Measurements from ENCODE around the gene CHAC1. TPM values are rescaled to one million over a fixed set of nuclear protein-coding genes. Genes with fewer than 3 reads are reported as not detected.

CHAC1 gene
- total RNA-seq, 1 donor from 2014 or later = 25.3 TPM

DNA sequence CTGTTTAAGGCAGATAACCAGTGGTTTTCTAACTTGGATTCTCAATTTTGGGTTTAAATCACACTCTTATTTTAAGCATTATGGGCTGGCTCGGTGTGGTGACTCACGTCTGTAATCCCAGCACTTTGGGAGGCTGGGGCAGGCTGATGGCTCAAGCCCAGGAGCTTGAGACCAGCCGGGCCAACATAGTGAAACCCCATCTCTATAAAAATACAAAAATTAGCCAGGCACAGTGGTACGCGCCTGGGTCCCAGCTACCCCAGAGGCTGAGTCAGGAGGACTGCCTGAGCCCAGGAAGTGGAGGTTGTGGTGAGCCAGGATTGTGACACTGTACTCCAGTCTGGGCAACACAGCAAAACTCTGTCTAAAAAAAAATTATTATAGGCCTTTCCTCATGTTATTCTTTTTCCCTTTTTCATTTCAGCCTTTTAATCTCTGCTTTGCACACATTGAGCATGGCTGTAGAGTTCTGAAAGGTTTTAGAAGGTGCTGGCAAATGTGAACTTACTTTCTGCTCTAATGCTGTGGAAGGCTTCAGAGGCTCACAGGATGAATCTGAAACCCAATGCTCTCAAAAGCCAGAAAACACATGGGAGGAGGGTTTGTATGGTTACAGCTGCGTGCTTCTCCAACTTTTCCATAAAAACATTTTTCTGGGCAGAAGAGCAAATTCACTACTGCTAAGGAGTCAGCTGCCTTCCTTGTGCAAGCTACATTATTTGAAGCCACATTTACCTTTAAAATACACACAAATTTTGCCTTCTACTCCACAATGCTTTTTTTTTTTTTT, 32.5 kb downstream of the CHAC1 start:
- intact Hi-C loops (cut with DNase I) = no loop called here
- Histone ChIP-seq H3K36me3 (peaks cover 5 to 71% of the 10 kb centered on the region in 2 donors), H3K27me3 (no peaks in the 10 kb centered on the region), H3K9me3 (no peaks in the 10 kb centered on the region), H3K27ac (no peak overlapping the region), H3K4me3 (no peak overlapping the region), H3K4me1 (no peaks in the 10 kb centered on the region)
- no peak for DNase-seq (ENCODE audit: extremely low spot score in 2 of 2)
- TF ChIP-seq POLR2AphosphoS5 (IDR thresholded peaks at IDR 0.05; ENCODE audit: insufficient read depth in 1 of 2, low read depth in 1 of 2) (no peak), CTCF (IDR thresholded peaks at IDR 0.05) (no peak), POLR2A (IDR thresholded peaks at IDR 0.05) (no peak)

DNA sequence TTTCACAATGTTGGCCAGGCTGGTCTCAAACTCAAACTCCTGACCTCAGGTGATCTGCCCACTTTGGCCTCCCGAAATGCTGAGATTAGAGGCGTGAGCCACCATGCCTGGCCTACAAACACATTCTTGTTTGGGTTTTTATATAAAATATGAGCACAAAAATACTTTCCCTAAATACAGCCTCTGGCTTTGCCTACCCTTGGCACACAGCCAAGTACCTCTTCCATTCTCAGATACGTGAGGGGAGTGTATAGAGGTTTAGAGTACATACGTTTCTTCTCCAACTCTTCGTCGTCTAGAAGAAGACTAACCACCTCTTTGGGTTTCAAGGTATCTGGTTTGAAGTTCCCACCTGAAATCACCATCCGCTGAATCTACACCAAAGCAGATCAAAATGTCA, 33.5 kb downstream of the CHAC1 start:
- Histone ChIP-seq H3K4me3 (no peak overlapping the region), H3K27ac (no peak overlapping the region), H3K9me3 (no peaks in the 10 kb centered on the region), H3K36me3 (peaks cover 5 to 61% of the 10 kb centered on the region in 2 donors), H3K27me3 (no peaks in the 10 kb centered on the region), H3K4me1 (no peaks in the 10 kb centered on the region)
- intact Hi-C loops (cut with DNase I) = no loop called here
- DNase-seq (ENCODE audit: extremely low spot score in 2 of 2) = no peak
- TF ChIP-seq POLR2A (IDR thresholded peaks at IDR 0.05) (no peak), CTCF (IDR thresholded peaks at IDR 0.05) (no peak), POLR2AphosphoS5 (IDR thresholded peaks at IDR 0.05; ENCODE audit: insufficient read depth in 1 of 2, low read depth in 1 of 2) (no peak)

- H3K27ac ChIP-seq = no peak overlapping the region
- no peak for TF ChIP-seq CTCF (IDR thresholded peaks at IDR 0.05)
- TF ChIP-seq POLR2A (IDR thresholded peaks at IDR 0.05) = no peak
- no peak for TF ChIP-seq POLR2AphosphoS5 (IDR thresholded peaks at IDR 0.05; ENCODE audit: insufficient read depth in 1 of 2, low read depth in 1 of 2)
- H3K4me3 ChIP-seq = no peak overlapping the region
- H3K36me3 ChIP-seq = peaks cover 5 to 47% of the 10 kb centered on the region in 2 donors
- H3K9me3 ChIP-seq = no peaks in the 10 kb centered on the region
- intact Hi-C loops (cut with DNase I) = no loop called here
- no peak for DNase-seq (ENCODE audit: extremely low spot score in 2 of 2)
- H3K27me3 ChIP-seq = no peaks in the 10 kb centered on the region
- no peaks in the 10 kb centered on the region for H3K4me1 ChIP-seq
Observed at GRCh38 chr15:40988156-40988555, 34.9 kb downstream of the CHAC1 start.

GRCh38 chr15:40990080-40990479, 36.8 kb downstream of the CHAC1 start:
- no peaks in the 10 kb centered on the region for H3K27me3 ChIP-seq
- DNase-seq (ENCODE audit: extremely low spot score in 2 of 2) = no peak
- intact Hi-C loops (cut with DNase I) = no loop called here
- no peak overlapping the region for H3K27ac ChIP-seq
- H3K9me3 ChIP-seq = no peaks in the 10 kb centered on the region
- H3K4me3 ChIP-seq = no peak overlapping the region
- no peak for TF ChIP-seq POLR2A (IDR thresholded peaks at IDR 0.05)
- no peak for TF ChIP-seq POLR2AphosphoS5 (IDR thresholded peaks at IDR 0.05; ENCODE audit: insufficient read depth in 1 of 2, low read depth in 1 of 2)
- no peak for TF ChIP-seq CTCF (IDR thresholded peaks at IDR 0.05)
- peaks cover 5 to 40% of the 10 kb centered on the region in 2 donors for H3K36me3 ChIP-seq
- H3K4me1 ChIP-seq = no peaks in the 10 kb centered on the region

DNA sequence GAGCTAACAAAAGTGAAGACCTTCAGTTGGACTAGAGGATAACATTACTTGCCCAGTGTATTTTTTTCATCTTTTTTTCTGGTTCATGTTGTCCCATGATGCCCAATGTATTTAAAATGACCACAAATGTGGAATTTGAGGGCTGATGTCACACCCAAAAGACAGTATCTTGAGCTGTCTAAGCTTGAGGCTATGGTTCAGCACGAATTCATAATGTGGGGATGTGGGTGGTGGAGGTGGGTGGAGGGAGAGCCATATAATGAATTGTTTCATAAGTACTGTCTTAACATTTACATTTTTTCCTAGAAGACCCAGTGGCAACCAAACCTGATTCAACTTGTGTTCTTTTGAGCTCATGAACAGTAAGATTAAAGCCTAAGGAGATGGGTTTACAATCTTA, 37.5 kb downstream of the CHAC1 start:
- peaks cover 5 to 40% of the 10 kb centered on the region in 2 donors for H3K36me3 ChIP-seq
- no peaks in the 10 kb centered on the region for H3K9me3 ChIP-seq
- H3K4me1 ChIP-seq = no peaks in the 10 kb centered on the region
- H3K27me3 ChIP-seq = no peaks in the 10 kb centered on the region
- H3K4me3 ChIP-seq = no peak overlapping the region
- DNase-seq (ENCODE audit: extremely low spot score in 2 of 2) = no peak
- no peak overlapping the region for H3K27ac ChIP-seq
- TF ChIP-seq POLR2AphosphoS5 (IDR thresholded peaks at IDR 0.05; ENCODE audit: insufficient read depth in 1 of 2, low read depth in 1 of 2) = no peak
- intact Hi-C loops (cut with DNase I) = no loop called here
